ENCODE results near the gene TNS2.
A peak's percentile ranks its signal among the peaks of the same experiment; 100 is the strongest.

The TNS2 gene

GRCh38 chr12:53044896-53045695 is 4.8 kb upstream of the TNS2 start:
- Histone ChIP-seq H3K36me3 (ENCODE audit: insufficient read depth, low read length) (peaks cover 18% of the 10 kb centered on the region), H3F3A (ENCODE audit: insufficient read depth, low read length) (no peaks in the 10 kb centered on the region), H4K20me1 (ENCODE audit: insufficient read depth, low read length) (no peaks in the 10 kb centered on the region), H3K4me1 (ENCODE audit: insufficient read depth, low read length, severe bottlenecking) (peaks cover 7% of the 10 kb centered on the region), H3K27ac (ENCODE audit: low read depth, low read length, poor library complexity, severe bottlenecking) (no peak overlapping the region), H3K4me3 (ENCODE audit: low read depth, low read length, poor library complexity, severe bottlenecking) (no peak overlapping the region), H3K27me3 (ENCODE audit: insufficient read depth, low read length) (no peaks in the 10 kb centered on the region; the same call in 1 of the 2 replicates), H3K79me2 (ENCODE audit: insufficient read depth, low read length) (no peaks in the 10 kb centered on the region), H3K9me3 (ENCODE audit: low read length) (no peaks in the 10 kb centered on the region), H3K9me2 (ENCODE audit: low read depth, low read length) (no peaks in the 10 kb centered on the region), H3K4me2 (ENCODE audit: low read length) (no peak overlapping the region), H2AFZ (ENCODE audit: low read length) (no peak overlapping the region), H3K9ac (ENCODE audit: low read length) (no peak overlapping the region)
- TF ChIP-seq EZH2 (IDR thresholded peaks at IDR 0.05; ENCODE audit: borderline replicate concordance, low read length) (no peak), CTCF (IDR thresholded peaks at IDR 0.05; ENCODE audit: low read length) (no peak)

GRCh38 chr12:53045696-53046045 is 4.2 kb upstream of the TNS2 start:
- TF ChIP-seq EZH2 (IDR thresholded peaks at IDR 0.05; ENCODE audit: borderline replicate concordance, low read length) (no peak), CTCF (IDR thresholded peaks at IDR 0.05; ENCODE audit: low read length) (no peak)
- no peak overlapping the region for H2AFZ ChIP-seq (ENCODE audit: low read length)
- H3K27ac ChIP-seq (ENCODE audit: low read depth, low read length, poor library complexity, severe bottlenecking): no peak overlapping the region
- no peaks in the 10 kb centered on the region for H3K9me2 ChIP-seq (ENCODE audit: low read depth, low read length)
- peaks cover 7% of the 10 kb centered on the region for H3K4me1 ChIP-seq (ENCODE audit: insufficient read depth, low read length, severe bottlenecking)
- H3K4me3 ChIP-seq (ENCODE audit: low read depth, low read length, poor library complexity, severe bottlenecking): no peak overlapping the region
- no peak overlapping the region for H3K4me2 ChIP-seq (ENCODE audit: low read length)
- H3K36me3 ChIP-seq (ENCODE audit: insufficient read depth, low read length): peaks cover 15% of the 10 kb centered on the region
- H4K20me1 ChIP-seq (ENCODE audit: insufficient read depth, low read length): no peaks in the 10 kb centered on the region
- no peaks in the 10 kb centered on the region; the same call in 1 of the 2 replicates for H3K27me3 ChIP-seq (ENCODE audit: insufficient read depth, low read length)
- H3K9ac ChIP-seq (ENCODE audit: low read length): no peak overlapping the region
- H3K9me3 ChIP-seq (ENCODE audit: low read length): no peaks in the 10 kb centered on the region
- no peaks in the 10 kb centered on the region for H3K79me2 ChIP-seq (ENCODE audit: insufficient read depth, low read length)
- H3F3A ChIP-seq (ENCODE audit: insufficient read depth, low read length): no peaks in the 10 kb centered on the region

GRCh38 chr12:53046655-53047220 is 3.1 kb upstream of the TNS2 start:
- TF ChIP-seq EZH2 (IDR thresholded peaks at IDR 0.05; ENCODE audit: borderline replicate concordance, low read length) (no peak), CTCF (IDR thresholded peaks at IDR 0.05; ENCODE audit: low read length) (no peak)
- no peaks in the 10 kb centered on the region; the same call in 1 of the 2 replicates for H3K27me3 ChIP-seq (ENCODE audit: insufficient read depth, low read length)
- H4K20me1 ChIP-seq (ENCODE audit: insufficient read depth, low read length): no peaks in the 10 kb centered on the region
- no peaks in the 10 kb centered on the region for H3K79me2 ChIP-seq (ENCODE audit: insufficient read depth, low read length)
- no peaks in the 10 kb centered on the region for H3K9me2 ChIP-seq (ENCODE audit: low read depth, low read length)
- peak overlapping the region; percentile 74 for H3K4me3 ChIP-seq (ENCODE audit: low read depth, low read length, poor library complexity, severe bottlenecking)
- peak overlapping the region; percentile 78 for H3K9ac ChIP-seq (ENCODE audit: low read length)
- no peak overlapping the region for H3K27ac ChIP-seq (ENCODE audit: low read depth, low read length, poor library complexity, severe bottlenecking)
- no peak overlapping the region; the same call in 1 of the 2 replicates for H2AFZ ChIP-seq (ENCODE audit: low read length)
- H3F3A ChIP-seq (ENCODE audit: insufficient read depth, low read length): no peaks in the 10 kb centered on the region
- no peaks in the 10 kb centered on the region for H3K9me3 ChIP-seq (ENCODE audit: low read length)
- H3K36me3 ChIP-seq (ENCODE audit: insufficient read depth, low read length): peaks cover 7% of the 10 kb centered on the region; the same call in 1 of the 2 replicates
- H3K4me2 ChIP-seq (ENCODE audit: low read length): peak overlapping the region; percentile 99
- H3K4me1 ChIP-seq (ENCODE audit: insufficient read depth, low read length, severe bottlenecking): peaks cover 7% of the 10 kb centered on the region
